HG03558 (cell line): ENCODE results near the gene MCM5.
"Not testable (repeated sequence)": the region's sequence is repeated elsewhere in the genome, so short reads cannot be mapped to it uniquely, and the experiment has no call there.

Experiments
- ATAC-seq: cut with Tn5 transposase; IDR thresholded peaks from one replicate; pipeline ENCODE4 v1.9.1; 2021; ENCODE audit warnings: moderate number of reproducible peaks; ENCODE audit not compliant: unreplicated experiment; ENCODE audit errors: extremely low read depth

MCM5 gene

GRCh38 chr22:35377735-35378134 is 22.2 kb upstream of the MCM5 start:
- no peak for ATAC-seq

- ATAC-seq: no peak
These were observed 21.3 kb upstream of the MCM5 start for GRCh38 chr22:35378621-35379020.

GRCh38 chr22:35379146-35379993 is 20.6 kb upstream of the MCM5 start:
- ATAC-seq: no peak

- ATAC-seq: no peak
These were observed 19.9 kb upstream of the MCM5 start for GRCh38 chr22:35380013-35380412.

- ATAC-seq: no peak
These were observed 19.2 kb upstream of the MCM5 start, which contains the start of gene HMOX1 for GRCh38 chr22:35380537-35381423. TSS of gene HMOX1 (plus strand) at chr22:35381096. CDS start at chr22:35381174, 78 bp downstream.

GRCh38 chr22:35381424-35382009 is 18.4 kb upstream of the MCM5 start:
- no peak for ATAC-seq

GRCh38 chr22:35383679-35384071 is 16.3 kb upstream of the MCM5 start:
- no peak for ATAC-seq

- no peak for ATAC-seq
These were observed 15.4 kb upstream of the MCM5 start for GRCh38 chr22:35384527-35384926.

- ATAC-seq: no peak
These were observed 14.9 kb upstream of the MCM5 start for GRCh38 chr22:35384975-35385588.

GRCh38 chr22:35386670-35387288 is 13.2 kb upstream of the MCM5 start:
- no peak for ATAC-seq

GRCh38 chr22:35390933-35391332 is 9.0 kb upstream of the MCM5 start:
- no peak for ATAC-seq

- ATAC-seq: no peak
These were observed 7.6 kb upstream of the MCM5 start for GRCh38 chr22:35392357-35392756.

- ATAC-seq: no peak
These were observed 6.6 kb upstream of the MCM5 start for GRCh38 chr22:35393116-35394010.

GRCh38 chr22:35394011-35394312 is 6.0 kb upstream of the MCM5 start:
- ATAC-seq: no peak

GRCh38 chr22:35394810-35395563 is 5.0 kb upstream of the MCM5 start:
- ATAC-seq: no peak

GRCh38 chr22:35396622-35397021 is 3.3 kb upstream of the MCM5 start:
- not testable (repeated sequence) for ATAC-seq

GRCh38 chr22:35397095-35397904 is 2.6 kb upstream of the MCM5 start:
- no peak for ATAC-seq

- no peak for ATAC-seq
These were observed 1.4 kb upstream of the MCM5 start for GRCh38 chr22:35398591-35398973.
